Dedifferentiated amniotic fluid mesenchymal stem cell (primary cell): ENCODE results near the gene CCSER1.
"Not testable (repeated sequence)": the region's sequence is repeated elsewhere in the genome, so short reads cannot be mapped to it uniquely, and the experiment has no call there.

Experiments
- DNase-seq: peaks from one replicate; pipeline ENCODE4 v3.0.0-alpha.2; 2016; ENCODE audit errors: extremely low spot score

CCSER1 gene

DNA sequence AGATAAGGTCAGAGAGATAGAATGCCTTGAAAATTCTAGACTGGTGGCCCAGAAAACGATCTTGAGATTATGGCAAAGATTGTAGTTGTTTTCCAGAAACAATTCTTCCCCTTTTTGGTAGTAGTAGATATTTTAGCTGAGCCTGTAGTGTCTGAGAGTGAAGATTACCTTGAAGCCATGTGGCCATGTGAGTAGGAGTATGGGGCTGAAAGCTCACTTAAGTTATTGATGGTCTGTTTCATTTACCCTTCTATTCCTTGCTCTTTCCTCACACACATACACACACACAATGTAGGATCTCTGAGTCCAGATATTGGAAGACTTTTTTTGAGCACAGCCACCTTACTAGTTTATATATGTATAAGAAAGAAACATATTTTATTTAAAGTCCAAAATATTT, 1234.9 kb downstream of the CCSER1 start:
- no peak for DNase-seq

DNA sequence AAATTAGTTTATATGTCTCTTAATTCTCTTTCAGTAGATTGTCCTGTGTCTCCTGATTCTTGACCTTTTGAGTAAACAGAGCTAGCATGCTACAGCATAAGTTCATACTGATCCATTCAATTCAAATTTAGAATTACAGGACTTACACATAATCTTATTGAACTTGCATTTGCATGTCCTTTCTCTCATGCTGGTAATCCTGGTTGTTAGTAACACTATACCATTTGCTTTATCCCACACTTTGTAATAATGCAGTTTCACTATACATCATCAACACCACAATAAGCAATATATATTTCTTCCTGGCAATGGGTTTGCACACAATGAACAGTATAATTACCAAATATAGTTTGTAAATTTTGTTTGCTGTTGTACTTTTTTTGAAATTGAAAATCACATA, 1239.4 kb downstream of the CCSER1 start:
- DNase-seq = no peak

DNA sequence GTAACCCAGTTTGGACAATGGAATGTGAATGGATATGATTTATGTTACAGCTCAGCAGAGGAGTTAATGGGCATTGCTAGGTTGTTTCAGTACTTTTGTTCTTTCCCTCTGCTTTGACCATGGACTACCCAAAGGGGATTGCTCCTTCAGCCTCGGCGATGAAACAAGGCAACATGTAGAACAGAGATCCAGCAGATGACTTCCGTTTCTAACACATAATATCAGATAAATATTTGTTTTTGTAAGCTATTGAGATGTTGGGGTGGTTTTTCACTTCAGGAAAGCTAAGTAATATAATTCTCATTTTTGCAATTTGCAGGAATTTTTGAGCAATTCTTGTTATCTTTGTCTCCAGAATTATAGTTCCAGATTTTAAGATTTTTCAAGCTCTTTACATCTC, 1241.9 kb downstream of the CCSER1 start:
- no peak for DNase-seq

DNA sequence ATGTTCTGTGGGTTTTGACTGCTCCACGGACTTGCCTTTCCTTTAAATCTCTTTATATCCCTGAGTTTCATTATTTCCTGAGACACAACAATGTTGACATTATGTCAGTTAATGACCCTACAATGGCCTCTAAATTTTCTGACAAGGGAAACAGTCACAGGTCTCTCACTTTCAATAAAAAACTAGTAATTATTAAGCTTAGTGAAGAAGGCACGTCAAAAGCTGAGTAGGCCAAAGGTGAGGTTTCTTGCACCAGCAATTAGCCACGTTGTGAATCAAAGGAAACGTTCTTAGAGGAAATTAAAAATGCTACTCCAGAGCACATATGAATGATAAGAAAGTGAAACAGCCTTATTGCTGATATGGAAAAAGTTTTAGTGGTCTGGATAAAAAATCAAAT, 1246.4 kb downstream of the CCSER1 start:
- DNase-seq = no peak

DNA sequence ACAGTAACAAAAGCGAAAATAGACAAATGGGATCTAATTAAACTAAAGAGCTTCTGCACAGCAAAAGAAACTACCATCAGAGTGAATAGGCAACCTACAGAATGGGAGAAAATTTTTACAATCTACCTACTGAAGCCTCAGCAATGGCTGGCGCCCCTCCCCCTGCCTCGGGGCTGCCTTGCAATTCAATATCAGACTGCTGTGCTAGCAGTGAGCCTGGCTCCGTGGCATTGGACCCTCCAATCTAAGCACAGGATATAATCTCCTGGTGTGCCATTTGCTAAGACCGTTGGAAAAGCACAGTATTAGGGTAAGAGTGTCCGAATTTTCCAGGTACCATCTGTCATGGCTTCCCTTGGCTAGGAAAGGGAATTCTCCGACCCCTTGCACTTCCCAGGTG, 1278.2 kb downstream of the CCSER1 start:
- DNase-seq = not testable (repeated sequence)

DNA sequence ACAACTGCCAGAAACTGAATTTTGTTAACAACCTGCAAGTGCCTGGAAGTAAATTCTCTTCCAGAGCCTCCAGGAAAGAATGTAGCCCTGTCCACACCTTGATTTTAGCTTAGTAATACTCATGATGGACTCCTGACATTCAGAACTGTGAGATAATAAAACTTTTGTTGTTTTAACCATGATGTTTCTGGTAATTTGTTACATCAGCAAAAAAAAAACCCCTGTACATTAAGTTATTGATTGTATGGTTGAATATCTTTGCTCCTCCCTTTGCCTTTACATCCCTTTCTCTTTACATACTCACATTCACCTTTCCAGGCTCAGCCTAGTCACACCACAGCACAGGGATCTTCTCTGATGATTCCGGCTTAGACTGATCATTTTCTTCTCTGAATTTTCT, 1294.8 kb downstream of the CCSER1 start:
- no peak for DNase-seq

DNA sequence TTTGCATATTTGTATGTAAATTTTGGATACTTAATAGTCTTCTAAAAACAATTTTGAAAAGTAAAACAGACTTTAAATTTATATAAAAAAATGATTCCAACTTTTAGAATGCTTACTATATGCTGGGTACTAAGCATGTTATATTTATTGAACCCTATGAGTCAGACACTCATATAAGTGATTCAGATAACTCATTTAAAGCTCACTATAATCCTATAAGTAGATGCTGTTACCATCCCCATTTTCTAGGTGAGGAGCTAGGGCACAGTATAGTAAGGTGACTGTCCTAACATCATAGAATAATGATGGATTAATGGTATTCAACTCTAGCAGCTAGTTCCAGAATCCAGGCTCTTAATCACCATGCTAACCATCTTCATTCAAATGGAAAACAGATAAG, 1299.5 kb downstream of the CCSER1 start:
- DNase-seq = no peak

DNA sequence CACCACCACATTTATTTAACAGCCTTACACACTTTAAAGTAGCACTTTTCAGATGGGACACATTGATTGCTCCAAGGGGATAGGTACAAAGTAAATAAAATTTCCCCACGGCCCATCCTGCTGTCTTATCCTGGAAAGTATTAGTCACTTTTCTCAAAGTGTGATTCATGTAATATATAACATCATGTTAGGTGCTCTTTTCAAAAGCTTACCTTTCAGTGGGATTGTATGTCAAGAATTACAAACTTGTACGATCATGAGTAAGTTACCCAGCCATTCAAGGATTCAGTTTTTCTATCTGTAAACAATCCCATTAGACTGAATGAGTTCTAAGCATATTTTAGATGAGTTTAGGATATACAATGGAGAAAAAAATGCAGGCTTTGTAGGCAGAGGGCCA, 1300.0 kb downstream of the CCSER1 start:
- no peak for DNase-seq

DNA sequence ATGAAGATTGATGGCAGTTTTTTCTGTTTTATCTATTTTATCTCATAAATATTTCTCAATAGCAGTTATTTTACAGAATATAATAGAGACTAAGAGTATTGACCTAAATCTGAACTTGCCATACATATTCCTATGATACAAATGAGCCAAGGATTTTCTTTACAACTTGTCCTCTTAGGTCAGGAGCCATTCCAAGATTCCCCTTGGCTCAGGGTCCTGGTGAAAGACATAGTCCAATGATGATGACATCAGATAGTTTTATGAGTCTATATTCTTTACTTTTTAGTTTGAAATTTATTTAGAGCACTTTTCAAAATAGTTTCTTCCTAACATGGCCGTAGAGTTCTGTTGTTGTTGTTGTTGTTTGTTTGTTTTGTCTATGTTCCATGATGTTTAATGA, 1307.4 kb downstream of the CCSER1 start:
- DNase-seq = no peak

DNA sequence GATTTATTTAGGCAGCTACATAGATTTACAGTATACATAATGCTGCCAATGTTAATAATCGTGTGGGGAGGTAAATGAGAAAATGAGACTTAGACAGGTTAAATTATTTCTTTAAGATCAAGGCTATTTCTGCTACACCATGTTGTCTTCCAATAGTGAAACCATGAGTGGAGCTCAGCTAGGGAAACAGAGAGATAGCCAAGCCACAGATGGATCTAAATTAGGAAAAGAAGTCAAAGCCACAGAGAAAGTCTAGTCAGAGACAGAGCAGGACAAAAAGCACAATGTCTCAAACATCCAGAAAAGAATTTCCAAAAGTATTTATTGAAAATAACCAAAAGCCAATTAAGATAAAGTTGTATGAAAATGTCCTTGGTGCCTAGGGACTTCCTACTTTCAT, 1309.4 kb downstream of the CCSER1 start:
- no peak for DNase-seq

DNA sequence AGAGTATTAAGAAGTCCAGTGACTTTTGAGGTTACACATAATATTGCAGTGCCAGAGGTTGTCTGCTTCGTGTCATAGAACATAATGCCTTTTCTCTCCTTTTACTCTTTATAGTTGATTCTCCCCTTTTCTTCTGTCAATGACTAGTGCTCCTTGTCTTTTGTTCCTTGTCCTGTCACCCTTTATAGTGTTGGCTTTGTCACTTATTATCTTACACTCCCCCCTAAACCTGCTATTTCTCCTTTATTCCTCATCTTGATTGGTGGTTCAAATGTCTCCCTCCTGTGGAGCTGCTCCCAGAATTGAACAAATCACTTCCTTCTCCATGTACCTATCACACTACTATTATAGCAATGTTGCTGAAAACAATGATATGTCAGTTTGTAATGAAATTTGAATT, 1320.0 kb downstream of the CCSER1 start:
- no peak for DNase-seq

DNA sequence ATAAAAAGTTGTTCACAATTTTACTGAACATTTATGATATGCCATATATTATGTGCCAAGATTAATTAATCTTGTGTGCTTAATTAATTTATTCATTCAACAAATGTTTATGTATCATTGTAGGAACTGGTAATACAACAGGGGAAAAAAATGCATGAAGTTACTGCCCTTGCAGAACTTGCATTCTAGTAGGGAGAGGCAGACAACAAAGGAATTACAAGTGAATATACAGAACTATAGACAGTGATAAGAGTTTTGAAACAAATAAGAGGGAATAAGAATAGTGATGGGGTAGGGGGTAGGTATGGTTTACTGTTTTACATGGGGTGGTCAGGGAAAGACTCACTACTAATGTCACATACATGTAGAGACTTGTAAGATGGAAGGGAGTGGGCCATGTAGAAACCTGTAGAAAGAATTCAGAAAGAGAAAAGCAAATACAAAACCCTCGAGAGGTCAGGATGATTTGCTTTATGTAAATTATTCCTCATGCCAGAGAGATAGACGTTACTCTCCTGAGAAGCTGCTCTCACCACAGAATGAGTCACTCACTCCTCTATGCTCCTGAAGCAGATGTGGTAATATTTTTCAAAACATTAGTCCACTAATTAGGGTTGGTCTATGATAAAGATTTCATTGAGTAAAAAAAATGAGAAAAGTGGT, 1321.6 kb downstream of the CCSER1 start:
- DNase-seq = peak; percentile 22

DNA sequence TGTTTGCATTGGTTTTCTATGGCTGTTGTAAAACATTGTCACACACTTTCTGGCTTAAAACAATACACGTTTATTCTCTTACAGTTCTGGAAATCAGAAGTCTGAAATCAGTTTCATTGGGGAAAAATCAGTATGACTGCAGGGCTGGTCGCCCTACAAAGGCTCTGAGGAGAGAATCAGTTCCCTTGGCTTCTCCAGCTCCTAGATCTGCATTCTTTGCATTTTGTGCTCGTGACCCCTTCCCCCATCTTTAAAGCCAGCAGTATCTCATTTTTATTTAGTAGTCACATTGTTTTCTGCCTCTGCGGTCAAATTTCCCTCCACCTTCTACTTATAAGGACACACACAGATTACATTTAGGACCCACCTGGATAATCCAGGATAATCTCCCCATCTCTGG, 1326.9 kb downstream of the CCSER1 start:
- no peak for DNase-seq

DNA sequence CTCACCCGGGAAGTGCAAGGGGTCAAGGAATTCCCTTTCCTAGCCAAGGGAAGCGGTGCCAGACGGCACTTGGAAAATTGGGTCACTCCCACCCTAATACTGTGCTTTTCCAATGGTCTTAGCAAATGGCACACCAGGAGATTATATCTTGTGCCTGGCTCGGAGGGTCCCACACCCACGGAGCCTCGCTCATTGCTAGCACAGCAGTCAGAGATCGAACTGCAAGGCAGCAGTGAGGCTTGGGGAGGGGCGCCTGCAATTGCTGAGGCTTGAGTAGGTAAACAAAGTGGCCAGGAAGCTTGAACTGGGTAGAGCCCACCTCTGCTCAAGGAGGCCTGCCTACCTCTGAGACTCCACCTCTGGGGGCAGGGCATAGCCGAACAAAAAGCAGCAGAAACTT, 1335.4 kb downstream of the CCSER1 start:
- DNase-seq = not testable (repeated sequence)

DNA sequence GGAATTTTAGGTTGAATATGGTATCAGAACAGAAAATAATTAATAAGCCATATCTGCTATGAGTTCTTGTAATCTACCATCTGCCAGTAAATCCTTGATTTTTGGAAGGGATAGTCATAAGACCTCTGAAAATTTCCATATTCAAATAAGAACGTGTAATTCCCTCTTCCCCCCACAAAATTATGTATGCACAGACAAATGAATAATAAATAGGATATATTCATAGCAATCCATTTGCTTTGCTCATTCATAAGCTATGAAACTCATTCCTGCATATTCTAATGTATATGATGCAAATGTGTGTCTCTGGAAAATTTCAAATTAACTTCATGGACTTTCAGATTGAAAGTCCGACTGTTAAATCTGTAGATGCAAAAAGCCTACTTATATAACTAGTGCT, 1343.5 kb downstream of the CCSER1 start:
- DNase-seq = no peak

DNA sequence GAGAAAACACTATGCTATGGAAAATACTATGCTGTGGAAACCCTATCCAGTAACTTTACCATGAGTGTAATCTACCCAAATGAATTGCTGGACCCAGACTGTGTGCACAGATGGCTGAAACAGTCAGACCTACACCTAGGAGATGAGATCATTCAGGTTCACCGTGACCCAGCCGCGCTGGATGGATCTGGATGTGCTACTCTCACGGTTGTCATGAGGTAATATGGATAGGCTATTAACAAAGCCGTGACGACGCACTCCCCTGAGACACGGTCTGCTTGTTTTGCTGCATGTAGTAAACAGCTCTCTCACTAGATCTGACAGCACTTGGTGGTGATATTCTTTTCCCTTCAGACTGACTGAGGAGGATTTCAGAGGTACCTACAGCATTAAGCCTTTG, 1344.1 kb downstream of the CCSER1 start:
- DNase-seq = no peak

DNA sequence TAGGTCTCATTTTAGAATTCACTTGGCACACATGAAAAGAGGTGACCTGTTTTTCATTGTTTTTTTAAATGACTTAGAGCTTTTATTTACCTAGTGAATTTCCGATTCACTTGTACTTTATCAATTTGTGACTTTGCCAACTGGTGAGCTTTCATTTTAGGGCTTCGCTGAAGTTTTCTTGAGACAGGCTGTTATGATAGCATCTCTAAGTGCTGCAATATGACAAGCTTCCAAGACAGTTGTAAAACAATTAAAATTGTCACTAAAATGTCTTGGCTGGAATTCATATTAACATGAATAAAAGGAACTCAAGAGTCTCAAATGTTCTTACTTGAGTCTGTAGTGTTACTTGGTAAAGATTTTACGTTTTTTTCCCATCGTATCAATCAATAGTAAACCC, 1344.9 kb downstream of the CCSER1 start:
- DNase-seq = no peak

DNA sequence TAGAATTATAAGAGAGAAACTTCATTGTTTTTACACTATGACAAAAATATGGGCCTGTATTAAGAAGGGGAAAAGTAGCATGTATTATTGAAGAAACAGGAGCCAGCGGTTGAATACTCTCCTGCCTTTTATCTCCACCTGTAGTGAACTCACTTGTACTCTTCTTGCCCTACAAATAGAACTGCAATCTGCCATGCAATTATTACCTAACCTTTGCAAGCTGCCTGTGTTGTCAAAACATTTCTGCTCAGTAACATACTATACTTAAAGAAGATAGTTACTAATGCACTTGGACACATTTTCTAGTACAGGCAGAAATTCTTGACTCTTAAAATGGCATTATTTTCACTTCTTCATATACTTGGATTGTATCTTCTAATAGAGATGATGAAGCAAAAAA, 1358.2 kb downstream of the CCSER1 start:
- DNase-seq = no peak

DNA sequence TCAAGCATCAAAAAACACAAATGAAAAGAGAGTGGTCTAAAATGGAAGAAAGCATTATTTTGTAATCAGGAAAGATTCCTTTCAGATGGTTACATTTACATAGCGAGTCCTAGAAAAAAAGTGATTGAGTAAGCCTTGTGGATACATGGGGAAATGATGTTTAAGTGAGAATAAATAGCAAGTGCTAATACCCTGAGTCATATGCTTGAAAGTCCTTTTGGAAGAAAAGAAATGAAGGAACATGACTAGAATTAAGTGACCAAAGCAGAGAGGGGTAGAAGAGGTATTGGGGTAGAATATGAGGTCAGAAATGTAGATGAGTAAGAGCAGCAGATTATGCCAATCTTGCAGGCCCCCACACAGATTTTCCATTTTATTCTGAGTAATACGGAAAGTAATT, 1361.8 kb downstream of the CCSER1 start:
- DNase-seq = no peak

DNA sequence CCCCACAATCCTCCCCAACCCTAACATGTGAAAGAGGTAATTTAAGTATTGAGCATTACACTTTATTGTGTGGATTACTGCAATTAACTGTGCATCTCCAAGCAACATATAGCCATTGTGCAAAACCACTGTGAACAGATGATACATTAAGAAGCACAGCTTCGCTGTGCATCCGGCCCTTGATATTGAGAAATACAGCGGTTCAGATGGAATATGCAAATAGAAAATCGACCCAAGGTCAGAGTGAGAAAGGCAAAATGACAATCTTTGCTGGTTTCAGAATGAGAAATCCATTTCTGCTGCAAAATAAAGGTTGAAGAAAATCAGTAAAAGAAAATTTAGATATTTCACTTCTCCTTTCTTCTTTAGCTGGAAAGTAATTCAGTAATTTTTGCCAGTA, 1370.7 kb downstream of the CCSER1 start:
- no peak for DNase-seq

DNA sequence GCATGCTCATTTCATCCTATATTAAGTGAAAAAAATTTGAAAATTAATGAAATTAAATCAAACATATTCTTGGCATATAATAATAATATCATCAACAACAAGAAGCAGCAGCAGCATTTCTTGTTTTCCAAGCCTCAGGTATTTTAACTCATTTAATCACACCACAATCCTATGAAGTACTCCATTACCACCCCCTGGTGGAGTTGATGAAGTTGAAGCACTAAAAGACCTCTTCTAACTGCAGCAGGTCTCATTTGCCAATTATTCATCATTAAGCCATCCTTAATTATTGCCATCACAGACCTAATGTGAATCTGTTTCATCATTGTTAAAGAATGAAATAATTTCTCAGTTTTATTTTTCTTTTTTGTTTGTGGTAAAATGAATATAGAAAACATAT, 1375.2 kb downstream of the CCSER1 start:
- DNase-seq = no peak

DNA sequence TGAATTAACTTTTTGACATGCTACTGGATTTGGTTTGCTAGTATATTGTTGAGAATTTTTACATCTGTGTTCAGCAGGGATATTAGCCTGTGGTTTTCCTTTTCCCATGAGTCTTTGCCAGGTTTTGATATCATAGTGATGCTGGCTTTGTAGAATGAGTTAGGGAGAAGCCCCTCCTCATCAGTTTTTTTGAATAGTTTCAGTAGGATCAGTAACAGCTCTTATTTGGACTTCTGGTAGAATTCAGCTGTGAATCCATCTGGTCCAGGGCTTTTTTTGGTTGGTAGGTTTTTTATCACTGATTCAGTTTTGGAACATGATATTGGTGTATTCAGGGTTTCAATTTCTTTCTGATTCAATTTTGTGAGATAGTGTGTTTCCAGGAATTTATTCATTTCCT, 1386.1 kb downstream of the CCSER1 start:
- no peak for DNase-seq

DNA sequence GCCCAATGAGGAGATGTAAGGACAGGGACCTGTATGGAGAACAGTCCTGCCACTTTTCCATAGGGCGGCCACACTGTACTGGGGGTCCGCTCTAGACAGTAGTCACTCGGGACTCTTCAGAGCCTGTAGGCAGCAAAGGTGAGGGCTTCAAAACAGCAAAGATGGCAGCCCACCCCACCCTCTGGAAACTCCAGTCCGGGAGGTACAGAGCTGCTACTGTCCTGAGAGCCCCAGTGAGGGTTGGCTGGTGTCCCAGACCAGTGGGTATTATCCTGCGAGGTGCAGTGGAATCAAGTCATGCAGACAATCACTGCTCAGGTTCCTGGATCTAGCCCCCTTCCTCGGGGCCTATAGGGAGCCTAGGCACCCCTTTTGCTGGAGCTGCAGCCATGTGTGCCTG, 1392.0 kb downstream of the CCSER1 start:
- no peak for DNase-seq

DNA sequence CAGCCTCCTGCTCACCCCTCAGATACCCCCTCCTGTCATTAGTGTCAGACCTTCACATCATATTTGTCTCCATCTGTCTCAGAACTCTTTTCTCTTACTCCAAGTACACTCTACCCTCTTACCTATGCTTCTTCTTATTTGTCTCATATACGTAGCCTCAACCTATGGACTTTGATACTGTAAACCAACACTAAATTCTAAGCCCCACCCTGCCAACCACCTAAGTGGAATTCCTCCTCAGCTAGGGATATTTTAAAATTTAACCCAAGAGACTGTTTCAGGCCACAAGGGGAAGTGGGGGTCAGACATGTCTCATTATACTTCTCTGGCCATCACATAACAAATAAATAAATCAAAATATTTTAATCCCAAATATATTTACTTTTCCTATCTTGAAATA, 1398.4 kb downstream of the CCSER1 start:
- DNase-seq = no peak

DNA sequence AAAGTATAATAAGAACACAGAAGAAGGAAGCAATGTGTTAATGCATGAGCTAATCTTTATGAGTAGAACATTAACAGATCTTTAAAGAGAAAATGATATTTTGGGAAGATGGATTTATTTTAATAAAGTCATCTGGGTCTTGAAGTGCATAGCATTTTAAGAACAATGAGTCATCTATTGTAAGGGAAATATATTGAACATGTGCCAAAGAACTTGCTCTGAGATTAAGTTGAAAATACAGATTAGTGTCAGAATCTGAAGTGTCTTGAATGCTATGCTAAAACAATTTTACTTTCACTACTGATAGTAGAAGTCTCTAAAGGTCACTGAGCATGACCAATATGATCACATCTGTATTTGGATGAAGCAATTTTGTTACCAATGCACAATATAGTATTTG, 1399.9 kb downstream of the CCSER1 start:
- no peak for DNase-seq
